ENCODE results near the gene ALDH1A2.
"Not testable (repeated sequence)": the region's sequence is repeated elsewhere in the genome, so short reads cannot be mapped to it uniquely, and the experiment has no call there.

Gene ALDH1A2

DNA sequence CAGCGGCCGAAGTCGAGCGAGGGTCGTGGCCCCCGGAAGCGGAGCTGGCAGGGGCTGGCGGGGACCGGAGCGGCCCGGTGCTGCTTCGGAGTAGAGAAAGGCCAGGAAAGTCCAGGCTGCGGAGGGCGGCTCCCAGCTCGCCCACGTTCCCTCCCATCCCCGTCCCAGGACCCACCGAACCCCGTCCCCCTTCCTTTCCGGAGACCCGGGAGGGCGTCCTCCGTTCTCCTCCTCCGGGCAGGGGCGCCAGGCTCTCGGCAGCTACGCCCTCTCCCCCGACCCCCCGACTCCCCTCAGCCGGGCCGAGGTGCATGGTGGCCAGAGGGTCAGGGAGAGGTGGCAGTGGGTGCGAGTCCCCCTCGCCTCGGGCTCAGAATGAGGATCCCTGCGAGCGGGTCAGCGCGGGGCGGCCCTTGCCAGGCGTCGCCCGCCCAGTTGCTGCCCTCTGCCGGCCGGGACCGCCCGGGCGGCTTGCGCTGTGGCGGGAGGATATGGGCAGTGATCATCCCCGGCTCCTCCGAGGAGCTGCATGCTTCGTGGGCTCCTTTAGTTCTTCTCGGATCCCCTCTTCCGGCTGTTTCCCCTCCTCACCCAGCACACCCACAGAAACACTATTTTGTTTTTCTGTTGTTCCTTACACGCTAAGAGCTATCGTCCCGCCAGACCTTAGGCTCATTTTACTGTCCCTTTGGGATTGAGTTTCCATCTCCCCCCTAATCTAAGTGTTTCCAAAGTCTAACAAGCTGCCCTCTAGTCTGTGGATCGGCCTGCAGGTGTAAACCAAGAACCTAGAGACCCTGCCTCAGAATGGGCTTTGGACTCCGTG lies 744 bp upstream of the ALDH1A2 start:
- DNase-seq = no peak

DNA sequence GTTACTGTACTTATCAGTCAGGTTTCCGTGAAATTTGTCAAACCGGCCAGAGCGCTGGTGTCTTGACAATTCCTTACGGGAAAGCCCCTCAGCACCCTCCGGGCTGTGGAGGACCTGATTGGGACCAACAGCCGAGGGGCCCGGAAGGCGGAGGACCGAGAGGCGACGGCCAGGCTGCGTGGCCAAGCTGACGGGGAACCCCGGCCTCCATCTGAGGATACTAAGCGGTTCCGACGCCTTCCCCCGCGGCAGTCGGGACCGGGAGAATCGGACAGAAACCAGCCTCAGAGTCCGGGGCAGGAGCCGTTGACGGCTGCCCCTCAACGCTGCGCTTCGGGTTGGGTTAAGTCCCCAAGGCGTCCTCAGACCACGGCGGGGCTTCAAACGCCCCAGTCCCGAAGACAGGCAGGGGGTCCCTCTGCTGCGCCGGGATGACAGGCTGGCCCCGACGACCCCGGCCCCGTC lies 499 bp downstream of the ALDH1A2 start:
- DNase-seq = no peak

DNA sequence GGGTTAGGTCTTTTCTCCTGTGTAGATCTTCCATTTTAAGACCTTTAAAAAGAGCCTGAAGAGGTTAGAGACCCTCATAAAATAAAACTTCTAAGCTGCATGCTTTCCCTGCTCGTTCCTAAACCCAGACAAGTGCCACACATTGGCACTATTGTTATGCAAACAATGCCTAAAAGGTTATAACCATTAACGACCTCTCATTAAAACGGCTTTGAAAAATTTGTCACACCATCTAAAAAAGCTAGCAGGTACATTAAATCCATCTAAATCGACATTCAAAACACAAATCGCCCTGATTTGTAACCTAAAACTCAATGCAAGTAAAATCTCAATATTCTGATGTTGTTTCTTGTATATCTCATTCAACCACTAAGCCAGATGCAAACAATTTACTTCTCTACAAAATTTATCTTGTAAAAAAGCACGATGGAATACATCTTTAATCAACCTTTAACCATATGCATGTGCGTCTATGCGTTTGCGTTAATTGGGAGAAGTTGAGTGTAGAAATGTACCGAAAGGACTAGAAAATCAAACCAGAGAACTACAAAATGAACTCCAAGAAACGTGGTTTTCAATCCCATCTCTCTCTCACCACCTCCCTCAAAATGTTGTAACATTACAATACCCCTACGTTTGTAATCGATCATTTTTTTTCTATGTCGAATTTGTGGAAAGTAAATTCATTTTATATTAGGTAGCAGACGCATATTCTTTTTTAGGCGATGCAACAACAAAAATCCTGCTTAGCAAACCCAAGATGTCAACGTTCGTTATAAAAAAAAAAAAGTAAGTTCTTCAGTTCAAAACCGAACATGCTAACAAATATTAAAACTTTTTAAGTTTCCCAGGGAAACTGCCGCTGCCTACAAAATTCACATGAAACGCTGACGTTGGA lies 1.2 kb downstream of the ALDH1A2 start:
- DNase-seq = no peak

DNA sequence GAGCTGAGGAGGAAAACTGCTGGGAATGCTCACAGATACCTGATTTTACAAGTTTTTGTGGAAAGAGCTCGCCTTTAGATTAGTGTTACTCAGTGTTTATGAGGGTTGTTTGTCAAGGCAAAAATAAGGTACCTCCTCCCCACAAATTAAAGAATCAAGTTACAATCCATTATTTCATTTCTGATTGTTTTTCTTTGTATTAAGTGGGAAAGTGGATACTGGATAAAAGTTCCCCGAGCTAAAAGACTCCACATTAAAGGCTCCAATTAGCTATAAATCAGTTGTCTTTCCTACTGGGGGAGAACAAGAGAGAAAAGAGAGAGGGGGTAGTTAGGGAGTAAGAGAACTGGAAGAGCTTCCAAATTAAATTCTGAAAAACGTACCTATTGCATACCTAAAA lies 1.9 kb downstream of the ALDH1A2 start:
- no peak for DNase-seq

DNA sequence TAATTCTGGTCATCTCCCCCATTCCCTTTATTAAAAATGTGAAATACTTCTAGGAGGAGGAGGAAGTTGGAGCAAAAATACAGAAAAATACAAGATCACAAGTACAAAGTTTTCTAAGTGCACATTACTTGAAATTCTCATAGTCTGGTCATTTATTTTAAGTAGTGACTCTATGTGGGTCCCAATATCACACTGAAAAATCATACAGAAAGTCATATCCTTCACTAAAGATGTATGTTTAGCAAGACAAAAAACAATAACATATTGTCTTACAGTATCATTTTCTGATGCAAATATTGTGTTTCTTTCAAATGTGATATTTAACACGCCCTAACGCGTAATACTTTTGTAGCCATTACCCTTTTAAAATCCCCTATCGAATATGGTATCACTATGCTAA lies 2.5 kb downstream of the ALDH1A2 start:
- no peak for DNase-seq

DNA sequence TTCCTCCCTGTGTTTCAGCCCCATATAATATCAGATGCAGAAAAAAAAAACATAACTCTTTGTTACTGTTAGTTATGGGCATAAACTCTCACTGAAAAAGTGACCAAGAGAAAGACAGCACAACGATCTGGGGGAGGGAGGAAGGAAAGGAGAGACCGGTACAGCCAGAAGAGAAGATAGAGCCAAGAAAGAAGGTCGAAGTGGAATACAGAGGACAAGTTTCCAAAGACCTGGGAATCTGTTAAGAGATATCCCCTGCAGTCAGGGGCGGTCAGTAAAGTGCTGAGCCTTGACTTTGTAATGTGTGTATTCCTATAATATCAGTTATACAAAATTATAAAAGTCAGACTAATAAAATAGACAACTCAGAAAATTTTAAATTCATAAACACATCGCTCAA lies 3.3 kb downstream of the ALDH1A2 start:
- DNase-seq = no peak

DNA sequence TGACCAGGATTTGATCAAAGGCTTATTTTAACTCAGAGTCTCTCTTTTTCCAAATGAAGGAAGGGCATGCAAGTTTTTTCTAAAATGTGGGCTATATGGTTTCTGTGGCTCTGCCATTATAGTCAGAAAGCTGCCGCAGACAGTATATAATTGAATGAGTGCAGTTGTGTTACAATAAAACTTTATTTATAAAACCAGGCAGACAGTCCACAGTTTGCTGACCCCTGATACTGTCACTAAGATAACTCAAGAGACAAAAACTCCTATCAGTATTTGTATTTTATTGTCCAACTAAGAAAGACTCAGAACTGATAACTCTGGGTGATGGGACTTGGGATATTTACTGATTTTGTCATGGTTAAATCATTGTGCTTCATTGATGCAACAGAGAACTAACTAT lies 4.9 kb downstream of the ALDH1A2 start:
- DNase-seq = no peak

DNA sequence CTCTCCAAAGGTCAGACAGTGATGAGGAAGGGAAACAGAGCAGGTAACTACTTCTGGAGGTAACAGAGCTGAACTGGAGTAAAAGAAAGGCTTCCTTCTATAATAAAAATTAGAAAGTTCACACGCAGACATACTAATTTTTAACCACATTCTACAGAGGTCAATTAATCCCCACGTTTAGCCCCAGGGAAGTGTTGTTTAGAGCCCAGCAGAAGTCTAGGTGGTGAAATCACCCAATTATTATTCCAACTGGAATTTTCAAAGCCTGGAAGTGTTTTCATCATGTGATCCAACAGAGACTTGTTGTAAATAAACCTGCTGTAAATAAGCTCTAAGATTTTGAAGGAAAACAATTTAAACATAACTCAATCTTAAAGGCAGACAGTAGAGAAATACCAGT lies 6.8 kb downstream of the ALDH1A2 start:
- DNase-seq = no peak

DNA sequence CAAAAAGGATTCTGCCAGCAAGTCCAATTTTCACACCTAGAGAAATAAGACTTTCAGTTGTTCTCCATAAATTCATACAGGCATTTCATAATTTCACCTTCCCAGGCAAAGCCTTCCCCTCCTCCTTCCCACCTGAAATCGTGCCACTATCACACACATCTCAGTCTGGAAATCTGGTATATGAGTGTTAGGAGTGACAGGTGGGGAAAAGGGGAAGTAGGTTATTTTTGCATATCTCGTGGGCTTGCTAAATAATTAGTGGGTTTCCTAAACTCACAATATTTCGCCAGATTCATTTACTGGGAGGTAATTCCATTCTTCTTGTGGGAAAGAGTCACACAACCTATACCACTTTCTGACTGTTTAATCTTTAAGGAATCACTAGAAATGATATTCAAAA lies 7.4 kb downstream of the ALDH1A2 start:
- no peak for DNase-seq

DNA sequence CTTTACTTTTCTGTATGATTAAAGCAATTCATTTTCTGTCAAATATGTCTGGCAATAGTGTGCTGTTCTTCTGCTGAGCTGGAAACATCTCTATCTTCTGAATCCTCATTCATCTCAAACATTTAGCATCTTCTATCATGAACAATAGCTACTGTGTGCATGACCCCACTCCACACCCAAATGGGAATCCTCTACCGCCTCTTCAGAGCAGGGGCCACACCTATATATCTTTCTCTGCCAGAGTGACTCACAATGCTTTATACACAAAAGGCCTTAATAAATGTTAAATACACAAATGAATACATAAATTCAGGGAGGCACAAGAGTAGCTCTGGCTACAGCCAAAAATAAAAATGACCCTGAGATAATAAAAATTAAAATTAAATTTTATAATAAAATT lies 8.0 kb downstream of the ALDH1A2 start:
- DNase-seq = no peak

DNA sequence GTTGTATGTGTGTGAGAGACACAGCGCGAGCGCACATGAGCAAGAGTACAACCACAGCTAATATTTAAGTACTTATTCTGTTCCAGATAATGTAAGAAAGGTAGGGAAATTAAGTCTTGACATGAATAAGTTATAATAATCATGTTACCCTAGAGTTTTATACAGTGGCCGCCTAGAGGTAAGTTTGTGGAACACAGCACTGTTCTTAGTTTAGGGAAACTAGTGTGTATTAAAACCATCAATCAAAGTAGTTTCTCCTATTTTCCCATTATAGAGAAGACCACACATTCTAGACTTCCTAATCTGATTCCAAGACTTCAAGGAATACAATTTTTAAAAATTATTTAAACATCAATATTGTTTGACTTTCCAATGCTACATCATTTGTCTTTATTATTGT lies 9.5 kb downstream of the ALDH1A2 start:
- no peak for DNase-seq

DNA sequence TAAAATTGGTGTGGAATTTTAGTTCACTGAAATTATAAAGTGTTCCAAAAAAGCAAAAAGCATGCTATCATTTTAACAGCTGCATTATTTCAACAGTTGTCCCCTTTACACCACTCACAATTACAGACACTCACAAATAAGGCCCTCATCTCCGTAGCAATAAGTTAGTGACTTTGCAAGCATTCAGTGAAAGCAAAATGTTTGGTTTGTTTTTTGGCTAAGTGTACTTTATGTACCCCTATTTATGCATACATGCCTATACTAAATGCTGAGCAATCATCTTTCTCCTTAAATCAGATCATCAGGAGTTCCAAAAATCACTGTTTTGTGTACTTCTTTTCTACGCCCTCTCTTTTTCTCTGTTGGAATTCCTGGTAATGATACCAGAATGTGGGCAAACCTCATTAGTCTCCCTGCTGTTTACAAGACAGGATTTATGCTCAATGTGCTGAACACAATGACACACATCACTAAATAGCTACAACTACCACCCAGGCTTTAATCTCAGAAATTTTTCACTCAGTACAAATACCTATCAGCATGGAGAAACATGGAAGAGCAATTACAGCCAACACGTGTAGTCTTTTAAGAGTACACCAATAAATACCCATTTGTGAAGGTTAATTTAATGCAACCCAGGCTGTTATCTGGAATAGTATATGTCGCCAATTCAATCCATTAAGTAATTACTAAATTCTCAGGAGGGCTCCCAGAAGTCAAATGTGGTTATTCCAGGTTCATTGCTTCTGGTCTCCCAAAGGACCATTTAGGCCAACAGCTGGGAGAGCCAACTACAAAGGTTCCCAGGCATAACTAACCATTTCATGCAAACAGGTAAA lies 12.0 kb downstream of the ALDH1A2 start:
- no peak for DNase-seq

DNA sequence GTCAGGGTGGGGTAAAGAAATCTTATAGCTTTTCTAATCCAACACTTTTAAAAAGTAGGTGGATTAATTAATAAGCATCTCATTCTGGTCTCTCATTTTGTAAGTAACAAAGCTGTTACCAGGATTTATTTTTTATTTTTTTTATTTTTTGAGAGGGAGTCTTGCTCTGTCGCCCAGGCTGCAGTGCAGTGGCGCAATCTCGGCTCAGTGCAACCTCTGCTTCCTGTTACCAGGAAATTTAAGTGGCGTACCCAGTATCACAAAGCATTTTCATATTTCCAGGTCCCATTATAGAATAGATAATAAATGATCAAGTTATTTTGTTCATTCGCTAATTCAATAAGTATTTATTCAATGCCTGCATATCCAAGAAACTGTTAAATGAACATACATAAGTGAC lies 13.2 kb downstream of the ALDH1A2 start:
- no peak for DNase-seq

DNA sequence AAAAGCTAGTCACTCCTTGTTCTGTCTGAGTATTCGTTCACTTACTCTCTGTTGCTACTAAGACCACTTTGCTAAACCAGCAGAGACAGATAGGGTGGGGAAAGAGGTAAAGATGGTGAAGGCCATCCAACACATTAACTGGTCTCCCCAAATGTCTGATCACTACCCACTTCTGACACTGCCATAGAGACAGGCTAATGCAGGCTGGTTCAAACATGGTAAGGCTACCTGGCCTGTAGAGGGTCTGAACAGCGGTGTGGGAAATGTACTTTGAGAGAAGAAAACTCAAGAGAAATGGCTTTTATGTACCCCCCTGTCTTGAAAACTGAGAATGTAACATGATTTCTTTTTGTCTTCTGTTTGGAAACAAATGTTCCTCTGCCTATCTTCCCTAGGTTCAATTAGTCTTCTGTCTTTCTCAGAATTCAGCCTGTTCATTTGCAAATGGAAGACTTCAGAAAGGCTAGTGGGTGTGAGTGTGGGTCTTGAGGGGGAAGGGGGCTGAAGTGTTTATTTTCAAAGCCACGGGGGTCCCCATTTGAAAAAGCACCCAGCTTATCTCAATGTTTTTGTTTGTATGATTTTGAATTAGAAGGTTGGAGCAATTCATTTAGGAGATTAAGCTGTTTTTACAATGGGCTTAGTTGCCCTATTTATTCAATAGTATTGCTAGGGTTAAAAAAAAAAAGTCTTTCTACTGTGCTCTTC lies 15.8 kb downstream of the ALDH1A2 start:
- DNase-seq = no peak

DNA sequence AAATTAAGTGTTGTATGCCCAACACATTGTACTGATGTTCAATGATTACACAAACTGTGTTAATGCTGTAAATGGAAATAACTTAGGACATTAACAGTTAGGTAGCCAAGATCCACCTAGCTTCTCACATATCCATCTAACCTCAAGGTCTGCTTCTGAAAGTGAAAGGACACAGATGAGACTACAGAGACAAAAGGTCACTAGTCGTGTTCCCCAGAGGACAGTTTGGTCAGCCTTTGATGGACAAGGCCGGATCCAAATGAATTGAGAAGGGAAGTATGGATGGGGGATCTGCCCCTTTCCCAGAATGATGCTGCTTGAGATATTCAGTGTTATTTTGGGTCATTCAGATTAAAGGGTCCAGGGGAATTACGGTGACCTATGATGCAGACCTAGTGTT lies 17.2 kb downstream of the ALDH1A2 start:
- no peak for DNase-seq

DNA sequence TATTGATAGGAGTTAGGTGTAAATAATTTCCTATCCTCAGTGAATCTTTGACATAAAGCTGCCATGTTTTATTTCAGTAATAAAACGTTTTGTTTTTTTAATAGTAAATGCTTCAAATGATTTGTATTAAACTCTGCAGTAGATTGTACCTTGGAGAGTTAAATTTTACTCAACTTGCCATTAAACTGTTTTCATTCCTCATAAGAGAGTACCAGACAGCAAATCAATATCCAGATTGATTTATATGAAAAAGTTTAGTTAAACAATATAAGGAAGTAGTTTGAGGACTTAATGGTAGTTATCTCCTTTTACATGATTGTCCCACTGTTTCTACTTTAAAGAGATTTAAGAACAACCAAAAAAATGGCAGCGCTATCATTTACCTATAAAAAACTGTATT lies 18.4 kb downstream of the ALDH1A2 start:
- no peak for DNase-seq

DNA sequence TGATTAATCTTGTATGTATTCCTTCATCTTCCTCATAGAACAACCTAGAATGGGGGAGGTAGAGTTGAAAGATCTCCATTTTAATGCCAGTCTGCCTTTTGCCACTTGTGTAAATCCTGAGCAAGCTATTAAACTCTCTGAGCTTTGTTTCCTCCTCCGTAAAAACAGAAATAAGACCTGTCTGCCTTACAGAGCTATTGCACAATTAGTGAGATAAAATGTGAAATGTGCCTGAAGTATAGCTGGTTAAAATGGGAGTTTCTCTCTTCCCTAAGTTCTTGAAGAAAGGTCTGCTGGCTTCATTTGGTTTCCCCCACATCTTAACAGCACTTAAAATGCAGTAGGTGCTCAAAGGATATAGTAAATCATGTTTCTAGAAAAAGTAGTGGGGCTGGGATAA lies 19.0 kb downstream of the ALDH1A2 start:
- no peak for DNase-seq

DNA sequence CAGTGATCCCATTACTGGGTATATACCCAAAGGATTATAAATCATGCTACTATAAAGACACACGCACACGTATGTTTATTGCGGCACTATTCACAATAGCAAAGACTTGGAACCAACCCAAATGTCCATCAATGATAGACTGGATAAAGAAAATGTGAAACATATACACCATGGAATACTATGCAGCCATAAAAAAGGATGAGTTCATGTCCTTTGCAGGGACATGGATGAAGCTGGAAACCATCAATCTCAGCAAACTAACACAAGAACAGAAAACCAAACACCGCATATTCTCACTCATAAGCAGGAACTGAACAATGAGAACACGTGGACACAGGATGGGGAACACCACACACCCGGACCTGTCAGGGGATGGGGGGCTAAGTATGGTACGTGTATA lies 20.1 kb downstream of the ALDH1A2 start:
- not testable (repeated sequence) for DNase-seq

DNA sequence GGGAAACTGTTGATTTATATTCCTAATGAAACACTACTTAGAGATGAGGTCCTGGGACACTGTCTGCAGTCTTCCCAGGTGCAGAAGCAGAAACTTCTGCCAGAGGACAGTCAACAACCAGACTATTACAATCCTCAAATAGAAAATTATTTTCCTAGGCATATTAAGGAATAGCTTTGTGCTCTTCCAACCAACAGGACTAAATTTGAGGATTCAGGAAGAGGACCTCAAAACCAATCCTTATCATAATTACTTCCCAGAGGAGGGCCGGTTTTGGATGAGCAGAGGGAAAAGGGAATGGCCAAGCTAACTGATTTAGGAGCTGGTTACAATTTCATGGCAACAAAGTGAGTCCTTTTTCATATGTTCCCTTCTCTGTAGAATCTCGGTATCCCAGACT lies 21.0 kb downstream of the ALDH1A2 start:
- DNase-seq = no peak

DNA sequence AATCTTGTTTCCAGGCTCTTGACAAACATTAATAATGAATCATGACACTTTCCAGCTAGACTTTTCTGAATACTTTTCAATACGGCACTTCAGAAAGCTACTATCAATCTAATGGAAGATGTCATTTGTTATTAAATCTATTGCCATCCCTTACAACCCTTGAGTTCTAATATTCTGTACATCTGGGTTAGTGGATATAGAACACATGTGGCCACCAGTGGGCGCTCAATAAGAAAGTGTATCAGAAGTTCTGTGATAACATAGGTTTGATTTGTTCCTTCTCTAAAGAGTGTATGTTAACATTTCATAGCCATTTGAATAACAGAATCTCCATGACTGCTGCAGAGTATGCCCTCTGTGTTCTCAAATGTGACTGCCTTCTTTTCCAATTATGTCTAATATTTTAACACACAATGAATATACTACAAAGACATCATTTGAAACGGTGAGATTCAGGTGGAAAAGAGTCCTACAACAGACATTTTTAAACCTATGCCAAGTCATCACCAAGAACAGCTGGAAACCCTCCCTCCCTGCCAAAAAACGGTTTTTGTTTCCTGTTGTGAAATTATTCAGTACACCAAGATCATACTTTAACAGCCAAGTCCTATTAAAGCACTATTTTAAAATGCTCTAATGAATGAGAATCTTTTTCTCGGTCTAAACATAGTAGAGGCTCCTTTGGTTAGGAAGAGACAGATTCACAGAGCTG lies 22.2 kb downstream of the ALDH1A2 start:
- no peak for DNase-seq

DNA sequence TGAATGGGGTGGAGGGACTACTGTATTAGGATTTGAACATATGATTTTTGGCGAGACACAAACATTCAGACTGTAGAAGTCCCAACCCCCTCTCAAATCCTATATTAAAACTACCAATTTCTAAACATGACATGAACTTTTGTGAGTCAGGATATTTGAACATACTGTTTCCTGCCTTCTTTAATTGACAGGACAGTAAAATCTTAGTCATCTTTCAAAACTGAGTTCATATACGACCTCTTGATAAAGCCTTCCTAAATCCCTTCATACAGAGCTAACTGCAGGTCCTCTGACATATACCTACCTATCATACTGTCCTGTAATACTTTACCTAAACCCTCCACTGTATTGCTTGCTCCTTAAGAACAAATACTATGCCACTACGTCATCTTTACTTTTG lies 23.5 kb downstream of the ALDH1A2 start:
- DNase-seq = no peak

DNA sequence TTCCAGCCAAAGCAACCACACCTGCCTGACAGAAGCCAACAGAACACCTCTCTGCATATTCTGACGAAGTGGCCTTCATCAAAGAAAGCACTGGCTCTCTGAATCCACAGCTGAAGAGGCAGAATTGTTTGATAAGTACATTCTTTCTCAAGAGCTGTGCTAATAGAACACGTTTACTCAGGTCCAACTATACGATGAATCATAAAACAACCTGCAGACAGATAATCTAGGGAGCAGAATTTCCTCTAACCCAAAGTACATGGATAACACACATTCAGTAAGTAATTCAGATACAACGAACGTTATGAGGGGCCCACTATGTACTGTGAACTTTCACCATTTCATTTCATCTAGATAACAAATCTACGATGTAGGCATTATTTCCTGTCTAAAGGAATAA lies 25.4 kb downstream of the ALDH1A2 start:
- no peak for DNase-seq

All from NCI-H2107 (cell line).